KG1 (cell line): ENCODE measurements around the gene HLA-DRB5.
"Not testable (repeated sequence)": the region's sequence is repeated elsewhere in the genome, so short reads cannot be mapped to it uniquely, and the experiment has no call there.

Experiments
- DNase-seq: peaks from one replicate; lab custom pipeline; 2025; lab: John Stamatoyannopoulos, UW

The HLA-DRB5 gene

DNA sequence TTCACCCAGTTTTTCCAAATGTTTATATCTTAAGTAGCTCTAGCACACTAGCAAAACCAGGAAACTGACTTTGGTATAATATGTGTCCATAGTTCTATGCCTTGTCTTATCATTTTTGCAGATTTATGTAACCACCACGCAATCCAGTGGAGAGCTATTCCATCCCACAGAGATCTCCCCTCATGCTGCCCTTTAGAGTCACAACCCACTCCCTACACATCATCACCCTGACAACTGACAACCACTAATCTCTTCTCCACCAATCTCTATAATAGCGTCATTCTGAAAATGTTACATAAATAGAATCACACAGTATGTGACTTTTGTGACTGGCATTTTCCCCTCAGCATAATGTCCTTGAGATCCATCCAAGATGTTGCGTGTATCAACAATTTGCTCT is 29.1 kb downstream of the HLA-DRB5 start:
- DNase-seq: no peak

DNA sequence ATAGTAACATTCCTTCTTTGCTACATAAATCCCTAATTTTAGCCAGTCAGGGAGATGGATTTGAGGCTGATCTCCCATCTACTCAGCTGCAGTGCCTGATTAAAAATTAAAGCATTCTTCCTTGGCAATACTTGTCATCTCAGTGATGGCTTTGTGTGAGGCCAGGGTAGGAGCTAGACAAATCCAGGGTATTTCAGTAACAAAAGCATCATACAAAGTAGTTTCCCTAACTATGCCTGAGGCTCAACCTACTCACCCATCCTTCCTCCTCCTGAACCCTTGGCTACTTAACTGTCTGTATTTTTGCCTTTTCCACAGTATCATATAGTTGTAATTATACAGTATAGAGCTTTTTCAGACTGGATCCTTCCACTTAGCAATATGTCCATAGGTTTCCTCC is 37.7 kb downstream of the HLA-DRB5 start:
- no peak for DNase-seq

GRCh38 chr6:32491700-32492099 is 38.4 kb downstream of the HLA-DRB5 start:
- DNase-seq: no peak

- no peak for DNase-seq
Measured at GRCh38 chr6:32488083-32488482, 42.0 kb downstream of the HLA-DRB5 start.

GRCh38 chr6:32484614-32484998 is 45.5 kb downstream of the HLA-DRB5 start:
- no peak for DNase-seq

GRCh38 chr6:32483968-32484613 is 46.0 kb downstream of the HLA-DRB5 start:
- DNase-seq: no peak

DNA sequence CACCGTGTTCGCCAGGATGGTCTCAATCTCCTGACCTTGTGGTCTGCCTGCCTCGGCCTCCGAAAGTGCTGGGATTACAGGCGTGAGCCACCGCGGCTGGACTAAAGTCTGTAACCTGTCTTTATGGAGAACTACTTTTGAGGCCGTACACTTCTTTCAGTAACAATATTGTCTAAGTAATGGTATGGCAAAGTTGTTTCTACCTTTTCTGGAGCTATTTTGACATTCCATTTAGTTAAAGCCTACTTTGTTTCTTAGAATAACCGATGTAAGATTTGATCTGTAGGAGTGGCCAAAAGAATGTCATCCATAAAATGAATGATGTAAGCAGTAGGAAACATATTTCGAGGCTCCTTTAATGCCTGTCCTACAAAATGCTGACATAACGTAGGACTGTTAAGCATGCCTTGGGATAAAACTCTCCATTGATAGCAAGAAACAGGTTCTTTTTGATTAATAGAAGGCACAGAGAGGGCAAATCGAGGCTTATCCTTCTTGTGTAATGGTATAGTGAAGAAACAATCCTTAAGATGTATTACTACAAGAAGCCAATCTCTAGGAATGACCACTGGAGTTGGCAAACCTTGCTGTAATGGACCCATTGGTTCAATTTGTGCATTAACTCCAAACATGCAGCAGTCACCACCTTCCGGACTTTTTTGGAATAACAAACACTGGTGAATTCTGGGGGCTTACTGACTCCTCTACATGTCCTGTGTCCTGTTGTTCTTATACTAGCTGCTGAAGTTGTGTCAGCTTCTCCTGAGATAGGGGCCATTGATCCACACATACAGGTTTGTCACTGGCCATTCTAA is 54.5 kb downstream of the HLA-DRB5 start:
- no peak for DNase-seq

GRCh38 chr6:32473376-32474348 is 56.4 kb downstream of the HLA-DRB5 start:
- DNase-seq: peak; percentile 49

- no peak for DNase-seq
Measured at GRCh38 chr6:32472781-32473375, 57.2 kb downstream of the HLA-DRB5 start.

DNA sequence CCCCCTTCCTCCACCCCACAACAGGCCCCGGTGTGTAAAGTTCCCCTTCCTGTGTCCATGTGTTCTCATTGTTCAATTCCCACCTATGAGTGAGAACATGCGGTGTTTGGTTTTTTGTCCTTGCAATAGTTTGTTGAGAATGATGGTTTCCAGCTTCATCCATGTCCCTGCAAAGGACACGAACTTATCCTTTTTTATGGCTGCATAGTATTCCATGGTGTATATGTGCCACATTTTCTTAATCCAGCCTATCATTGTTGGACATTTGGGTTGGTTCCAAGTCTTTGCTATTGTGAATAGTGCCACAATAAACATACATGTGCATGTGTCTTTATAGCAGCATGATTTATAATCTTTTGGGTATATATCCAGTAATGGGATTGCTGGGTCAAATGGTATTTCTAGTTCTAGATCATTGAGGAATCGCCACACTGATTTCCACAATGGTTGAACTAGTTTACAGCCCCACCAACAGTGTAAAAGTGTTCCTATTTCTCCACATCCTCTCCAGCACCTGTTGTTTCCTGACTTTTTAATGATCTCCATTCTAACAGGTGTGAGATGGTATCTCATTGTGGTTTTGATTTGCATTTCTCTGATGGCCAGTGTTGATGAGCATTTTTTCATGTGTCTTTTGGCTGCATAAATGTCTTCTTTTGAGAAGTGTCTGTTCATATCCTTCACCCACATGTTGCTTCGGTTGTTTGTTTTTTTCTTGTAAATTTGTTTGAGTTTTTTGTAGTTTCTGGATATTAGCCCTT is 62.2 kb downstream of the HLA-DRB5 start:
- DNase-seq: not testable (repeated sequence)
